ENCODE measurements around the gene BMAL2.

DNA sequence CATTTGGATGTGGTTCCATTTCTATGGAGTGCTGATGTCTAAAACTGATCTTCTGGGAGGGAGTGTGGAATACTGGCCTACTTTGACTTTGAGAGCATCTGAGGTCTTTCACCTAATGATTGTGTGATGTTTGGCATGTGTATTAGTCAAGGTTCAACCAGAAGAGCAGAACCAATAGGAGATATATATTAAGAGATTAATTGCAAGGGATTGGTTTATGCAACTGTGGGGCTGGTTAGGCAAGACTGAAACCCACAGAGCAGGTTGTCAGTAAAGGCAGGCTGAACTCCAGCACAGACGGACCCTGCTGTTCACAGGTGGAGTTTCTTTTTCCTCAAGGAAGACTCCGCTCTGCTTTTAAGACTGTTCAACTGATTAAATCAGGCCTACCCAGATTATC lies 11.6 kb downstream of the BMAL2 start:
- TF ChIP-seq POLR2A (IDR thresholded peaks at IDR 0.05) (no peak), CTCF (IDR thresholded peaks at IDR 0.05) (no peak)

Data from thyroid gland (tissue), 4 donors.